Activated T-cell treated with anti-CD3 and anti-CD28 coated beads for 24 hours (primary cell): ENCODE measurements around the gene NPAS3.

ENCODE experiments used
- DNase-seq: peaks from one replicate; pipeline ENCODE4 v3.0.0-alpha.2; 2020; ENCODE audit warnings: low read depth

The NPAS3 gene

GRCh38 chr14:33332497-33332896 lies 393.8 kb downstream of the NPAS3 start:
- no peak for DNase-seq

GRCh38 chr14:33335366-33335765 lies 396.7 kb downstream of the NPAS3 start:
- DNase-seq: no peak

- DNase-seq: no peak
These were observed 403.8 kb downstream of the NPAS3 start for GRCh38 chr14:33342299-33342974.

GRCh38 chr14:33343016-33343415 lies 404.3 kb downstream of the NPAS3 start:
- DNase-seq: no peak

GRCh38 chr14:33347796-33348195 lies 409.1 kb downstream of the NPAS3 start:
- DNase-seq: no peak

- DNase-seq: no peak
These were observed 409.8 kb downstream of the NPAS3 start for GRCh38 chr14:33348510-33348909.

GRCh38 chr14:33349871-33350270 lies 411.2 kb downstream of the NPAS3 start:
- no peak for DNase-seq

GRCh38 chr14:33350366-33350990 lies 411.8 kb downstream of the NPAS3 start:
- DNase-seq: no peak

GRCh38 chr14:33352821-33353220 lies 414.1 kb downstream of the NPAS3 start:
- DNase-seq: no peak

GRCh38 chr14:33356181-33356580 lies 417.5 kb downstream of the NPAS3 start:
- no peak for DNase-seq

- no peak for DNase-seq
These were observed 418.7 kb downstream of the NPAS3 start for GRCh38 chr14:33357225-33358010.

GRCh38 chr14:33359288-33359881 lies 420.7 kb downstream of the NPAS3 start:
- DNase-seq: no peak

- DNase-seq: no peak
These were observed 424.3 kb downstream of the NPAS3 start for GRCh38 chr14:33362934-33363333.

- DNase-seq: no peak
These were observed 425.0 kb downstream of the NPAS3 start for GRCh38 chr14:33363682-33364081.

GRCh38 chr14:33364466-33364865 lies 425.8 kb downstream of the NPAS3 start:
- no peak for DNase-seq

- no peak for DNase-seq
These were observed 430.4 kb downstream of the NPAS3 start for GRCh38 chr14:33369041-33369440.

GRCh38 chr14:33369972-33370371 lies 431.3 kb downstream of the NPAS3 start:
- DNase-seq: no peak

- DNase-seq: no peak
These were observed 431.7 kb downstream of the NPAS3 start for GRCh38 chr14:33370426-33370825.

- DNase-seq: no peak
These were observed 436.5 kb downstream of the NPAS3 start for GRCh38 chr14:33375196-33375595.

- DNase-seq: no peak
These were observed 437.1 kb downstream of the NPAS3 start for GRCh38 chr14:33375786-33376185.

- DNase-seq: no peak
These were observed 437.8 kb downstream of the NPAS3 start for GRCh38 chr14:33376510-33376909.

- no peak for DNase-seq
These were observed 439.1 kb downstream of the NPAS3 start for GRCh38 chr14:33377596-33378390.
